Mesenchymal stem cell (in vitro differentiated cells and primary cell): ENCODE measurements around the gene DNAH2.

Experiments used
- DNase-seq: peaks from one replicate; pipeline ENCODE4 v3.0.0-alpha.2; 2013
- H2AFZ ChIP-seq: one replicate; pipeline ENCODE4 v1.6.1; 2013; ENCODE audit warnings: low read depth, mild to moderate bottlenecking, control low read depth, inconsistent platforms, low read length, moderate library complexity
- H2AK5ac ChIP-seq: 2 replicates; pipeline ENCODE4 v1.6.1; 2013; ENCODE audit warnings: low read length, moderate library complexity, mild to moderate bottlenecking, inconsistent platforms; ENCODE audit not compliant: severe bottlenecking
- H2BK120ac ChIP-seq: one replicate; pipeline ENCODE4 v1.6.1; 2013; ENCODE audit warnings: low read depth, mild to moderate bottlenecking, inconsistent platforms, low read length, moderate library complexity
- H2BK12ac ChIP-seq, 2 experiments: one replicate each; pipeline ENCODE4 v1.6.1; 2013; ENCODE audit warnings: inconsistent platforms in 2 of 2, low read length in 2 of 2, mild to moderate bottlenecking in 2 of 2, moderate library complexity in 2 of 2, control low read depth in 1 of 2
- H2BK15ac ChIP-seq: one replicate; pipeline ENCODE4 v1.6.1; 2013; ENCODE audit warnings: mild to moderate bottlenecking, low read depth, inconsistent platforms; ENCODE audit not compliant: poor library complexity, severe bottlenecking
- H2BK5ac ChIP-seq: 2 replicates; pipeline ENCODE4 v1.6.1; 2013; ENCODE audit warnings: low read depth, mild to moderate bottlenecking, low read length, control low read depth, inconsistent platforms; ENCODE audit not compliant: poor library complexity, severe bottlenecking
- H3K14ac ChIP-seq, 2 experiments: one replicate each; pipeline ENCODE4 v1.6.1; 2013; ENCODE audit warnings: inconsistent platforms in 2 of 2, low read length in 2 of 2, control low read depth in 1 of 2, mild to moderate bottlenecking in 1 of 2, moderate library complexity in 1 of 2
- H3K18ac ChIP-seq, 2 experiments: one replicate each; pipeline ENCODE4 v1.6.1; 2013; ENCODE audit warnings: inconsistent platforms in 2 of 2, low read length in 2 of 2, control low read depth in 1 of 2, low read depth in 1 of 2, mild to moderate bottlenecking in 1 of 2
- H3K23ac ChIP-seq, 2 experiments: one replicate each; pipeline ENCODE4 v1.6.1; 2013; ENCODE audit warnings: inconsistent platforms in 2 of 2, low read length in 2 of 2, mild to moderate bottlenecking in 2 of 2, moderate library complexity in 2 of 2, control low read depth in 1 of 2
- H3K27ac ChIP-seq: 2 replicates; pipeline ENCODE4 v1.5.1; 2013; ENCODE audit warnings: mild to moderate bottlenecking, moderate library complexity, low read length, control low read depth, inconsistent platforms; ENCODE audit not compliant: poor library complexity, severe bottlenecking
- H3K27me3 ChIP-seq, 2 experiments: 2 replicates each; pipeline versions ENCODE4 v1.6.1 to v1.7.0; 2013; ENCODE audit warnings: low read length in 2 of 2, mild to moderate bottlenecking in 2 of 2, moderate library complexity in 2 of 2, control low read depth in 1 of 2, inconsistent platforms in 1 of 2; ENCODE audit not compliant: control insufficient read depth in 1 of 2, insufficient read depth in 1 of 2
- H3K36me3 ChIP-seq, 2 experiments: 2 replicates each; pipeline versions ENCODE4 v1.6.1 to v1.7.0; 2013; ENCODE audit warnings: low read length in 2 of 2, control low read depth in 1 of 2, inconsistent platforms in 1 of 2, low read depth in 1 of 2, mild to moderate bottlenecking in 1 of 2; ENCODE audit not compliant: insufficient read depth in 2 of 2, control insufficient read depth in 1 of 2
- H3K4ac ChIP-seq, 2 experiments: one replicate each; pipeline ENCODE4 v1.6.1; 2013; ENCODE audit warnings: inconsistent platforms in 2 of 2, low read length in 2 of 2, mild to moderate bottlenecking in 2 of 2, moderate library complexity in 2 of 2, control low read depth in 1 of 2, low read depth in 1 of 2
- H3K4me1 ChIP-seq: 2 replicates; pipeline ENCODE4 v1.6.1; 2013; ENCODE audit warnings: low read depth, low read length, control low read depth; ENCODE audit not compliant: control insufficient read depth, insufficient read depth
- H3K4me2 ChIP-seq: 2 replicates; pipeline ENCODE4 v1.6.1; 2013; ENCODE audit warnings: low read length, mild to moderate bottlenecking, inconsistent platforms; ENCODE audit not compliant: poor library complexity, severe bottlenecking
- H3K4me3 ChIP-seq, 2 experiments: 2 replicates each; pipeline versions ENCODE4 v1.5.1 to v1.7.0; 2013; ENCODE audit warnings: low read length in 2 of 2, mild to moderate bottlenecking in 2 of 2, control low read depth in 1 of 2, low read depth in 1 of 2; ENCODE audit not compliant: insufficient read depth in 1 of 2
- H3K79me1 ChIP-seq: replicated peaks from 2 replicates; pipeline ENCODE4 v1.6.1; 2013; ENCODE audit warnings: mild to moderate bottlenecking, control low read depth, low read length, inconsistent platforms; ENCODE audit not compliant: poor library complexity, severe bottlenecking
- H3K9ac ChIP-seq: 2 replicates; pipeline ENCODE4 v1.7.0; 2013; ENCODE audit warnings: mild to moderate bottlenecking, low read length, moderate library complexity
- H3K9me3 ChIP-seq: 2 replicates; pipeline ENCODE4 v1.7.0; 2013; ENCODE audit warnings: mild to moderate bottlenecking, low read length; ENCODE audit not compliant: control insufficient read depth
- H4K8ac ChIP-seq: one replicate; pipeline ENCODE4 v1.6.1; 2013; ENCODE audit warnings: inconsistent platforms, mild to moderate bottlenecking, low read length, moderate library complexity
- H4K91ac ChIP-seq: one replicate; pipeline ENCODE4 v1.6.1; 2013; ENCODE audit warnings: mild to moderate bottlenecking, low read length, inconsistent platforms
- WGBS: methylation state at CpG from one replicate; pipeline ENCODE4 v1.1.7; 2013; ENCODE audit warnings: mixed read lengths; 5-methylcytosine and 5-hydroxymethylcytosine counted together

The DNAH2 gene

DNA sequence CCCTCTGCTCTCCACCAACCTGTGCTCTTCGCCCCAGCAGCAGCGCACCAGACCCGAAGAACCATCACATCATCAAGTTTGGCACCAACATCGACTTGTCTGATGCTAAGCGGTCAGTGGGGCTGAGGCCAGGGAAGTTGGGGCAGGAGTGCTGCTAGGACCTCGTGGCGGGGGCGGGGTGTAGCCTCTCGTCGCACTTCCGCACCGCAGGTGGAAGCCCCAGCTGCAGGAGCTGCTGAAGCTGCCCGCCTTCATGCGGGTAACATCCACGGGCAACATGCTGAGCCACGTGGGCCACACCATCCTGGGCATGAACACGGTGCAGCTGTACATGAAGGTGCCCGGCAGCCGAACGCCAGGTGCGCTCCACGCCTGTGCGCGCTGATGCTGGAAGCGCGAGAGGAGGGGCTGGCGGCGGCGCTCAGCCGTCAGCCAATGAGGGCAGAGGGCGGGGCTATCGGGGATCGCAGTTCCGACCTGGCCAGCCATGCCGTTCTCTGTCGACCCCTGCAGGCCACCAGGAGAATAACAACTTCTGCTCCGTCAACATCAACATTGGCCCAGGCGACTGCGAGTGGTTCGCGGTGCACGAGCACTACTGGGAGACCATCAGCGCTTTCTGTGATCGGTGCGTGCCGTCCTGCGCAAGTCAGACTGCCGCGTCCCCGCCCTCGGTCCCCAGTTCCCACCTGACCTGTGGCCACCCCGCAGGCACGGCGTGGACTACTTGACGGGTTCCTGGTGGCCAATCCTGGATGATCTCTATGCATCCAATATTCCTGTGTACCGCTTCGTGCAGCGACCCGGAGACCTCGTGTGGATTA lies 134.1 kb downstream of the DNAH2 start:
- Histone ChIP-seq H4K91ac (peak overlapping the region; percentile 78), H4K8ac (peak overlapping the region; percentile 73), H3K27ac (no peak overlapping the region), H2BK15ac (no peak overlapping the region), H3K36me3 (peaks cover 50 to 75% of the 10 kb centered on the region in 2 experiments), H3K9ac (no peak overlapping the region), H2AK5ac (no peak overlapping the region), H3K79me1 (peaks cover 45% of the 10 kb centered on the region), H3K18ac (peak overlapping the region in 1 of 2 experiments; percentile 18), H3K9me3 (no peaks in the 10 kb centered on the region), H2AFZ (no peak overlapping the region), H2BK5ac (no peak overlapping the region), H2BK12ac (peak overlapping the region in 1 of 2 experiments; percentile 73), H3K4ac (no peak overlapping the region), H3K27me3 (no peaks in the 10 kb centered on the region), H3K4me3 (no peak overlapping the region), H3K4me2 (peak overlapping the region; percentile 28), H3K4me1 (peaks cover 32% of the 10 kb centered on the region), H2BK120ac (no peak overlapping the region), H3K23ac (peak overlapping the region in 1 of 2 experiments; percentile 65), H3K14ac (no peak overlapping the region)
- 30% methylated on average over 54 of the region's 60 CpGs for WGBS
- peak; percentile 86 for DNase-seq

DNA sequence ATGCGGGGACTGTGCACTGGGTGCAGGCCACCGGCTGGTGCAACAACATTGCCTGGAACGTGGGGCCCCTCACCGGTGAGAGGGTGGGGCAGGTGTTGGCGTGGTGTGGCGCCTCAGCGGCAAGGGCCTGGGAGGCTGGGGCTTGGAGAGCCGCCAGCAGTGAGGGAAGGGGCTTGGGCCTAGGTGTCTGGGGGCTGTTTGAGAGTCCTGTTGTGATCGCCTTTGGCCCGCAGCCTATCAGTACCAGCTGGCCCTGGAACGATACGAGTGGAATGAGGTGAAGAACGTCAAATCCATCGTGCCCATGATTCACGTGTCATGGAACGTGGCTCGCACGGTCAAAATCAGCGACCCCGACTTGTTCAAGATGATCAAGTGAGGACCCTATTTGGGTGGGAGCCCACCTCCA lies 134.7 kb downstream of the DNAH2 start:
- H3K14ac ChIP-seq: no peak overlapping the region
- peak overlapping the region; percentile 73 for H4K8ac ChIP-seq
- 87% methylated on average over 20 of the region's 20 CpGs for WGBS
- no peak overlapping the region for H3K4ac ChIP-seq
- H2BK120ac ChIP-seq: no peak overlapping the region
- H2BK5ac ChIP-seq: no peak overlapping the region
- no peak overlapping the region for H2AFZ ChIP-seq
- H3K4me1 ChIP-seq: peaks cover 32% of the 10 kb centered on the region
- H2AK5ac ChIP-seq: no peak overlapping the region
- no peak overlapping the region for H3K9ac ChIP-seq
- no peaks in the 10 kb centered on the region for H3K27me3 ChIP-seq
- peaks cover 39% of the 10 kb centered on the region for H3K79me1 ChIP-seq
- H3K23ac ChIP-seq: peak overlapping the region in 1 of 2 experiments; percentile 65
- no peak overlapping the region for H3K4me2 ChIP-seq
- no peak overlapping the region for H3K4me3 ChIP-seq
- H3K36me3 ChIP-seq: peaks cover 46 to 69% of the 10 kb centered on the region in 2 experiments
- H4K91ac ChIP-seq: peak overlapping the region; percentile 52
- DNase-seq: no peak
- no peak overlapping the region for H3K27ac ChIP-seq
- no peak overlapping the region for H2BK15ac ChIP-seq
- H3K18ac ChIP-seq: peak overlapping the region in 1 of 2 experiments; percentile 18
- no peaks in the 10 kb centered on the region for H3K9me3 ChIP-seq
- peak overlapping the region in 1 of 2 experiments; percentile 73 for H2BK12ac ChIP-seq

GRCh38 chr17:7852919-7853690 lies 135.6 kb downstream of the DNAH2 start:
- H3K4ac ChIP-seq: no peak overlapping the region
- DNase-seq: no peak
- no peaks in the 10 kb centered on the region for H3K9me3 ChIP-seq
- H3K36me3 ChIP-seq: peaks cover 43 to 60% of the 10 kb centered on the region in 2 experiments
- H3K79me1 ChIP-seq: peaks cover 37% of the 10 kb centered on the region
- H2BK120ac ChIP-seq: no peak overlapping the region
- peak overlapping the region; percentile 53 for H4K8ac ChIP-seq
- H3K4me2 ChIP-seq: no peak overlapping the region
- peak overlapping the region in 1 of 2 experiments; percentile 1 for H3K14ac ChIP-seq
- H2AFZ ChIP-seq: no peak overlapping the region
- no peak overlapping the region for H3K18ac ChIP-seq
- H3K9ac ChIP-seq: no peak overlapping the region
- no peak overlapping the region for H2BK5ac ChIP-seq
- H3K23ac ChIP-seq: peak overlapping the region in 1 of 2 experiments; percentile 29
- H3K4me3 ChIP-seq: no peak overlapping the region
- H3K27me3 ChIP-seq: no peaks in the 10 kb centered on the region
- H2BK12ac ChIP-seq: peak overlapping the region in 1 of 2 experiments; percentile 29
- WGBS: 70% methylated on average over 48 of the region's 51 CpGs
- H4K91ac ChIP-seq: peak overlapping the region; percentile 70
- peaks cover 32% of the 10 kb centered on the region for H3K4me1 ChIP-seq
- no peak overlapping the region for H2BK15ac ChIP-seq
- no peak overlapping the region for H3K27ac ChIP-seq
- no peak overlapping the region for H2AK5ac ChIP-seq

- no peak overlapping the region for H2BK12ac ChIP-seq
- no peak overlapping the region for H4K91ac ChIP-seq
- no peak overlapping the region for H3K4ac ChIP-seq
- H3K27me3 ChIP-seq: no peaks in the 10 kb centered on the region
- H2BK120ac ChIP-seq: no peak overlapping the region
- no peak overlapping the region for H3K23ac ChIP-seq
- H2AK5ac ChIP-seq: no peak overlapping the region
- no peak overlapping the region for H3K9ac ChIP-seq
- WGBS: 65% methylated on average over 14 of the region's 21 CpGs
- no peak overlapping the region for H4K8ac ChIP-seq
- H3K79me1 ChIP-seq: peaks cover 34% of the 10 kb centered on the region
- no peak for DNase-seq
- H3K9me3 ChIP-seq: no peaks in the 10 kb centered on the region
- H3K14ac ChIP-seq: no peak overlapping the region
- H3K4me3 ChIP-seq: no peak overlapping the region
- H3K36me3 ChIP-seq: peaks cover 41 to 55% of the 10 kb centered on the region in 2 experiments
- H3K4me2 ChIP-seq: no peak overlapping the region
- no peak overlapping the region for H2AFZ ChIP-seq
- no peak overlapping the region for H2BK15ac ChIP-seq
- H2BK5ac ChIP-seq: no peak overlapping the region
- H3K27ac ChIP-seq: no peak overlapping the region
- H3K4me1 ChIP-seq: peaks cover 34% of the 10 kb centered on the region
- H3K18ac ChIP-seq: no peak overlapping the region
These were observed 136.1 kb downstream of the DNAH2 start for GRCh38 chr17:7853691-7854038.
